Smooth muscle cell (in vitro differentiated cells): Measurements from ENCODE around the gene PMVK. TPM values are rescaled to one million over a fixed set of nuclear protein-coding genes. Genes with fewer than 3 reads are reported as not detected.

Experiments
- DNase-seq: peaks from one replicate; lab custom pipeline; 2025; ENCODE audit not compliant: unreplicated experiment; lab: John Stamatoyannopoulos, UW
- H2AFZ ChIP-seq: fragments of 200-600 bp; sonication (generic); 2 replicates; pipeline ENCODE4 v1.6.0; 2016; ENCODE audit warnings: antibody characterized with exemption, low read depth, mild to moderate bottlenecking
- H3F3A ChIP-seq: fragments of 200-600 bp; sonication (generic); 2 replicates; pipeline ENCODE4 v1.6.0; 2017; ENCODE audit warnings: antibody characterized with exemption, low read depth
- H3K27ac ChIP-seq: fragments of 200-600 bp; sonication (generic); 2 replicates; pipeline ENCODE4 v1.5.1; 2016; ENCODE audit warnings: low read depth, mild to moderate bottlenecking
- H3K27me3 ChIP-seq: fragments of 200-600 bp; sonication (generic); 2 replicates; pipeline ENCODE4 v1.6.1; 2016; ENCODE audit warnings: low read depth, mild to moderate bottlenecking
- H3K36me3 ChIP-seq: fragments of 200-600 bp; sonication (generic); 2 replicates; pipeline ENCODE4 v1.5.1; 2016; ENCODE audit warnings: low read depth
- H3K4me1 ChIP-seq: fragments of 200-600 bp; sonication (generic); 2 replicates; pipeline ENCODE4 v1.5.1; 2016; ENCODE audit warnings: low read depth
- H3K4me2 ChIP-seq: fragments of 200-600 bp; sonication (generic); 2 replicates; pipeline ENCODE4 v1.6.0; 2016; ENCODE audit warnings: mild to moderate bottlenecking
- H3K4me3 ChIP-seq: fragments of 200-600 bp; sonication (generic); 2 replicates; pipeline ENCODE4 v1.5.1; 2016; ENCODE audit warnings: mild to moderate bottlenecking
- H3K79me2 ChIP-seq: fragments of 200-600 bp; sonication (generic); 2 replicates; pipeline ENCODE4 v1.6.0; 2016; ENCODE audit warnings: low read depth, mild to moderate bottlenecking
- H3K9ac ChIP-seq: fragments of 200-600 bp; sonication (generic); 2 replicates; pipeline ENCODE4 v1.6.0; 2016; ENCODE audit warnings: low read depth
- H3K9me3 ChIP-seq: fragments of 200-600 bp; sonication (generic); replicated peaks from 2 replicates; pipeline ENCODE4 v1.5.1; 2016; ENCODE audit warnings: low read depth
- H4K20me1 ChIP-seq: fragments of 200-600 bp; sonication (generic); 2 replicates; pipeline ENCODE4 v1.6.0; 2016; ENCODE audit warnings: low read depth
- WGBS: methylation state at CpG from one replicate; pipeline ENCODE4 v1.1.7; 2016; ENCODE audit warnings: low lambda C conversion rate; 5-methylcytosine and 5-hydroxymethylcytosine counted together
- polyA plus RNA-seq: library from polyadenylated mRNA; unstranded; fragments of >200 nt; fragmentation: Nextera tagmentation; extraction: Ambion mirVana; gene quantifications from 2 replicates; pipeline ENCODE4 v1.2.1, GENCODE V29; 2016
- total RNA-seq: library from RNA; depleted of rRNA; stranded (reverse); fragments of >200 nt; gene quantifications from 2 replicates; pipeline ENCODE4 v1.2.3, GENCODE V29; 2014
- TF ChIP-seq, protein P1 (sequence below): fragments of 200-600 bp; sonication (generic); IDR thresholded peaks from 2 replicates; pipeline ENCODE4 v1.5.1; 2017; ENCODE audit warnings: borderline replicate concordance, mild to moderate bottlenecking, antibody characterized with exemption; ENCODE audit not compliant: insufficient read depth, poor library complexity, severe bottlenecking

The PMVK gene
- total and polyA plus RNA-seq, 2 experiments from 2014 or later = 6.7 to 31.2 TPM

DNA sequence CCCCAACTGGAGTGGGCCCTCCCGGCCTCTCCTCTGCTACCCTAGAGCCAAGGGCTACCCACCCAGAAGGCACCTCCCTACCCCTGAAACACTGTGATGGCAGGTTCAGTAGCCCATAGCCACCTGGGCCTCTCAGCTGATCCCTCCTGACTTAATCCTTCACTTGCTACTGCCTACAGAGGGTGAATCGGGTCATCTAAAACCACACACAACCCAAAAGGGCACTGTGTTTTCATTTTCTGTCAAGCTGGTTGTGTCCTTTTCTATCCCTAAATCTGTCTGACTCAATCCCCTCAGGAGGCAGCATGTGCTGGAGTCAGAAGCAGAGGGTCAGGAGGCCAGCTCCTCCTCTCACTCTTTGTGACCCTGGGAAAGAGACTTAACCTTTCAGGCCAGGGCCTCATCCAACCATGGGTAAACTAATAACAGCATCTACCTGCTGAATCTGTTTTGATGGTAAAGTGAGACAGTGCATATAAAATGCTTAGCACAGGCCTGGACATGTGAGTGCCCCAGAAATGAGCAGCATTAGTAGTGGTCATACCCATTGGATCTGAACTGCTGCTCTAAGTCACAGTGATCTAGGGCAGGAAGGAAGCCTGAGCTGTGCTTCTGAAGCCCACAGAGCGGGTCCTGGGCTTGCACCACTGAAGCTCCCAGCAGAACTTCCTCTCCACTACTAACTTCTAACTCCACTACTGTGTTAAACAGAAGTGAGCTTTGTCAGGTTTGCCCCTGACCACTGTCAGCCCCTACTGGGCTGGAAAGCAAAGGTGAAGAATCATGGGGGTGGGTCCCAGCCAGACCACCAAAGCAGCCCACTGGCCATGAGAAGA, 11.0 kb downstream of the PMVK start:
- Histone ChIP-seq H3K36me3 (no peaks in the 10 kb centered on the region), H3K4me1 (no peaks in the 10 kb centered on the region), H4K20me1 (no peaks in the 10 kb centered on the region), H3K4me3 (no peak overlapping the region), H3K27me3 (no peaks in the 10 kb centered on the region), H3K9me3 (no peaks in the 10 kb centered on the region), H2AFZ (no peak overlapping the region), H3K9ac (no peak overlapping the region), H3K79me2 (no peaks in the 10 kb centered on the region), H3K4me2 (no peak overlapping the region), H3K27ac (no peak overlapping the region), H3F3A (no peaks in the 10 kb centered on the region)
- WGBS = 95% methylated on average over 3 of the region's 3 CpGs
- DNase-seq = no peak
- TF ChIP-seq, protein P1, sequence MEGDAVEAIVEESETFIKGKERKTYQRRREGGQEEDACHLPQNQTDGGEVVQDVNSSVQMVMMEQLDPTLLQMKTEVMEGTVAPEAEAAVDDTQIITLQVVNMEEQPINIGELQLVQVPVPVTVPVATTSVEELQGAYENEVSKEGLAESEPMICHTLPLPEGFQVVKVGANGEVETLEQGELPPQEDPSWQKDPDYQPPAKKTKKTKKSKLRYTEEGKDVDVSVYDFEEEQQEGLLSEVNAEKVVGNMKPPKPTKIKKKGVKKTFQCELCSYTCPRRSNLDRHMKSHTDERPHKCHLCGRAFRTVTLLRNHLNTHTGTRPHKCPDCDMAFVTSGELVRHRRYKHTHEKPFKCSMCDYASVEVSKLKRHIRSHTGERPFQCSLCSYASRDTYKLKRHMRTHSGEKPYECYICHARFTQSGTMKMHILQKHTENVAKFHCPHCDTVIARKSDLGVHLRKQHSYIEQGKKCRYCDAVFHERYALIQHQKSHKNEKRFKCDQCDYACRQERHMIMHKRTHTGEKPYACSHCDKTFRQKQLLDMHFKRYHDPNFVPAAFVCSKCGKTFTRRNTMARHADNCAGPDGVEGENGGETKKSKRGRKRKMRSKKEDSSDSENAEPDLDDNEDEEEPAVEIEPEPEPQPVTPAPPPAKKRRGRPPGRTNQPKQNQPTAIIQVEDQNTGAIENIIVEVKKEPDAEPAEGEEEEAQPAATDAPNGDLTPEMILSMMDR = no peak

DNA sequence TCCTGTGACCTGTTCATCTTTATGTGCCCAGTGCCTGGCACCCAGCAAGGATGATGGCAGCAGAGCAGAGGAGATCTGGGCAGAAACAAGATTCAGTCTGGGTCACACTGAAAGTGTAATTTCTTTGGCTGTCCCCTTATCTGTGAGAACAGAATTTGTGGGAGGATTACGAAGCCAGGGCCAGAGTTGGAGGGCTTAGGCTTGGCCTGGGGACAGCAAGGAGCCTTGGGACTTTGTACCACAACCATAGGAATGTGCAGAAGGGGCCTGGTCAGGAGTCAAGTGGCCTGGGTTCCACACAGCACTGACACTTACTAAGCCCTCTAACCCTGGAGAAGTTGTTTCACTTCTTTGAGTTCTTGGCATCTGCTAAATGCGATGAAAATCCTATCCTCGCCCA, 12.8 kb downstream of the PMVK start:
- Histone ChIP-seq H3K4me2 (no peak overlapping the region), H3K27ac (no peak overlapping the region), H3K36me3 (no peaks in the 10 kb centered on the region), H3K4me3 (no peak overlapping the region), H3K9ac (no peak overlapping the region), H3K4me1 (no peaks in the 10 kb centered on the region), H3K79me2 (no peaks in the 10 kb centered on the region), H3K9me3 (no peaks in the 10 kb centered on the region), H4K20me1 (no peaks in the 10 kb centered on the region), H2AFZ (no peak overlapping the region), H3F3A (no peaks in the 10 kb centered on the region), H3K27me3 (no peaks in the 10 kb centered on the region)
- 91% methylated on average over 3 of the region's 3 CpGs for WGBS
- TF ChIP-seq, protein P1 = no peak
- no peak for DNase-seq

DNA sequence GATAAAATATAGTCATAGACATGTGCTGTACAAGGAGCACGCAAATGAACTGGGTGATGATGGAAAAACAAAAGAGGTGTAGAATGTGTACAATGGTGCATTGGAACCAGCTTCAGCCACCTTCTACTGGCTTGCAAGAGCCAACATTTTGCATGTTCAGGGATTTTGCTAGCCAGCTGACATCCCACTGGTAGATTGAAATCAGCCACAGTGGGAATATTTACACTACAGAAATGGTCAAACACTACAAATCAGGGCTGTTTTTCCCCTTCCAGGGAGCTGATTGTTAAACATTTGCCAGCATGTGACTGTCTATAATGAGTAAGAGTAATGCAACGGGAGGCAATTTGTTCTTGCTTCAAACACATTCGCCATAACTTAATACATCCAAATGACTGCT, 23.2 kb downstream of the PMVK start:
- 93% methylated on average over 3 of the region's 3 CpGs for WGBS
- Histone ChIP-seq H3F3A (no peaks in the 10 kb centered on the region), H3K36me3 (no peaks in the 10 kb centered on the region), H4K20me1 (no peaks in the 10 kb centered on the region), H3K4me3 (no peak overlapping the region), H3K4me1 (no peaks in the 10 kb centered on the region), H3K27ac (no peak overlapping the region), H3K9ac (no peak overlapping the region), H3K4me2 (no peak overlapping the region), H3K27me3 (no peaks in the 10 kb centered on the region), H2AFZ (no peak overlapping the region), H3K9me3 (peaks cover 3% of the 10 kb centered on the region), H3K79me2 (no peaks in the 10 kb centered on the region)
- no peak for DNase-seq
- TF ChIP-seq, protein P1 = no peak

DNA sequence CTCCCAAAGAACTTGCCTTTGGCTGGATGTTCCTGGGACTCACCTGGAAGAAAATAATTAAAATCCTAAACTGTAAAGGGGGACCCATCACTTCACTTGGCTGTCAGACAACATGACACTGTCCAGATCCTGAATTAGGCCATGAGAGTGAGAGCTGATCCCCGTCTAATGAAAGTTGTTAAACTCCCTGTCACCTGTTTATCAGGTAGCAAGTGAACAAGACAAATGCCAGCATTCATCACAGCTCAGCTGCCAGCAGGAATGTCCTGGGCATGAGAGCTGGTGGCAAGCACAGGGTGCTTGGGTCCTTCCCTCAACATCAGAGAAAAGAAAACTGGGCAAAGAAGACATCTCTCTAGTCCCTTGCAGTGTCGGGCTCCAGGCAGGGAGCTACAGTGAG, 23.8 kb downstream of the PMVK start:
- Histone ChIP-seq H3K79me2 (no peaks in the 10 kb centered on the region), H3K9me3 (peaks cover 3% of the 10 kb centered on the region), H3K4me3 (no peak overlapping the region), H3K27ac (no peak overlapping the region), H3K36me3 (no peaks in the 10 kb centered on the region), H3K9ac (no peak overlapping the region), H3K4me2 (no peak overlapping the region), H3K4me1 (no peaks in the 10 kb centered on the region), H3K27me3 (no peaks in the 10 kb centered on the region), H3F3A (no peaks in the 10 kb centered on the region), H4K20me1 (no peaks in the 10 kb centered on the region), H2AFZ (no peak overlapping the region)
- TF ChIP-seq, protein P1 = no peak
- no peak for DNase-seq
- WGBS = 79% methylated on average over 2 of the region's 2 CpGs
